Caco-2 (cell line): Measurements from ENCODE around the gene ACAD10. TPM values are rescaled to one million over a fixed set of nuclear protein-coding genes. Genes with fewer than 3 reads are reported as not detected.
A peak's percentile ranks its signal among the peaks of the same experiment; 100 is the strongest.

Experiments
- BruUV-seq: library from RNA; stranded (reverse); fragments of 400-500 nt; replicated peaks from 2 replicates; lab custom pipeline; 2021; lab: Mats Ljungman, UMichigan
- CTCF ChIA-PET: fragments of 300-600 bp; sonication (Branson Sonifier 250); formaldehyde crosslinking; loops from one replicate; lab custom pipeline; 2022; ENCODE audit warnings: antibody characterized with exemption; lab: Charles Lee
- POLR2A ChIA-PET: fragments of 300-600 bp; sonication (Branson Sonifier 250); formaldehyde crosslinking; loops from one replicate; lab custom pipeline; 2022; ENCODE audit warnings: antibody characterized with exemption; lab: Charles Lee
- DNase-seq, 2 experiments: peaks; one replicate each; pipeline versions ENCODE4 v3.0.0 to v3.0.0-alpha.2; 2020 to 2022
- H3K27me3 ChIP-seq: replicated peaks from 2 replicates; pipeline ENCODE4 v1.6.0; 2011; ENCODE audit warnings: low read length; ENCODE audit not compliant: control insufficient read depth, insufficient read depth
- H3K36me3 ChIP-seq: 2 replicates; pipeline ENCODE4 v1.5.1; 2011; ENCODE audit warnings: low read length; ENCODE audit not compliant: control insufficient read depth, insufficient read depth
- H3K4me1 ChIP-seq: fragments of 250-450 bp; sonication (Bioruptor Pico); 2 replicates; pipeline ENCODE4 v1.5.1; 2020; ENCODE audit warnings: mild to moderate bottlenecking
- H3K4me3 ChIP-seq: 2 replicates; pipeline ENCODE4 v1.5.1; 2011; ENCODE audit warnings: low read depth, mild to moderate bottlenecking, control low read depth, low read length
- H3K9me3 ChIP-seq: fragments of 250-450 bp; sonication (Bioruptor Pico); 2 replicates; pipeline ENCODE4 v1.5.1; 2020; ENCODE audit warnings: mild to moderate bottlenecking, moderate library complexity
- H3K27ac Mint-ChIP-seq: one replicate; pipeline ENCODE4 v1.8.0; 2022; ENCODE audit warnings: mixed read lengths; ENCODE audit not compliant: unreplicated experiment
- H3K27me3 Mint-ChIP-seq: one replicate; pipeline ENCODE4 v1.8.0; 2022; ENCODE audit warnings: mixed read lengths; ENCODE audit not compliant: insufficient read depth, unreplicated experiment
- H3K36me3 Mint-ChIP-seq: one replicate; pipeline ENCODE4 v1.8.0; 2022; ENCODE audit warnings: mild to moderate bottlenecking, mixed read lengths; ENCODE audit not compliant: insufficient read depth, unreplicated experiment
- H3K4me1 Mint-ChIP-seq: one replicate; pipeline ENCODE4 v1.8.0; 2022; ENCODE audit warnings: low read depth, mixed read lengths; ENCODE audit not compliant: unreplicated experiment
- H3K4me3 Mint-ChIP-seq: one replicate; pipeline ENCODE4 v1.8.0; 2022; ENCODE audit warnings: mild to moderate bottlenecking, moderate library complexity, mixed read lengths; ENCODE audit not compliant: unreplicated experiment
- H3K9me3 Mint-ChIP-seq: one replicate; pipeline ENCODE4 v1.8.0; 2022; ENCODE audit warnings: mixed read lengths; ENCODE audit not compliant: unreplicated experiment
- intact Hi-C: fragments of 100-400 bp; cut with micrococcal nuclease; formaldehyde crosslinking; loops from one replicate; pipeline ENCODE4 v1.10.0; 2022; ENCODE audit not compliant: unreplicated experiment
- total RNA-seq: library from RNA; stranded (reverse); gene quantifications from 2 replicates; pipeline ENCODE4 v1.2.3, GENCODE V29; 2022
- TF ChIP-seq, protein P1 (sequence below), 2 experiments: fragments of 200-600 bp in 1 of 2; IDR thresholded peaks; 1 replicate in 1 of 2; 2 replicates in 1 of 2; pipeline versions ENCODE4 v1.5.1 to v1.8.0; 2011 to 2022; ENCODE audit warnings: antibody characterized with exemption in 1 of 2, control low read depth in 1 of 2, inconsistent platforms in 1 of 2, low read depth in 1 of 2, low read length in 1 of 2, mild to moderate bottlenecking in 1 of 2, moderate library complexity in 1 of 2; ENCODE audit not compliant: insufficient read depth in 1 of 2, severe bottlenecking in 1 of 2, unreplicated experiment in 1 of 2

ACAD10 gene
- total RNA-seq, 1 experiment from 2014 or later: 19.0 TPM

GRCh38 chr12:111664499-111664898, 21.4 kb upstream of the ACAD10 start:
- Mint-ChIP-seq H3K27ac (no peak overlapping the region), H3K4me3 (no peak overlapping the region), H3K9me3 (no peaks in the 10 kb centered on the region), H3K27me3 (no peaks in the 10 kb centered on the region), H3K36me3 (peaks cover 51% of the 10 kb centered on the region), H3K4me1 (no peaks in the 10 kb centered on the region)
- ChIA-PET POLR2A (interaction anchor here (0.6 kb wide), 1 partner anchor 1045 kb away, joined by 3 read pairs; no protein-coding TSS in a partner anchor), CTCF (no interaction called here)
- TF ChIP-seq, protein P1, sequence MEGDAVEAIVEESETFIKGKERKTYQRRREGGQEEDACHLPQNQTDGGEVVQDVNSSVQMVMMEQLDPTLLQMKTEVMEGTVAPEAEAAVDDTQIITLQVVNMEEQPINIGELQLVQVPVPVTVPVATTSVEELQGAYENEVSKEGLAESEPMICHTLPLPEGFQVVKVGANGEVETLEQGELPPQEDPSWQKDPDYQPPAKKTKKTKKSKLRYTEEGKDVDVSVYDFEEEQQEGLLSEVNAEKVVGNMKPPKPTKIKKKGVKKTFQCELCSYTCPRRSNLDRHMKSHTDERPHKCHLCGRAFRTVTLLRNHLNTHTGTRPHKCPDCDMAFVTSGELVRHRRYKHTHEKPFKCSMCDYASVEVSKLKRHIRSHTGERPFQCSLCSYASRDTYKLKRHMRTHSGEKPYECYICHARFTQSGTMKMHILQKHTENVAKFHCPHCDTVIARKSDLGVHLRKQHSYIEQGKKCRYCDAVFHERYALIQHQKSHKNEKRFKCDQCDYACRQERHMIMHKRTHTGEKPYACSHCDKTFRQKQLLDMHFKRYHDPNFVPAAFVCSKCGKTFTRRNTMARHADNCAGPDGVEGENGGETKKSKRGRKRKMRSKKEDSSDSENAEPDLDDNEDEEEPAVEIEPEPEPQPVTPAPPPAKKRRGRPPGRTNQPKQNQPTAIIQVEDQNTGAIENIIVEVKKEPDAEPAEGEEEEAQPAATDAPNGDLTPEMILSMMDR (IDR thresholded peaks at IDR 0.05; ENCODE audit: insufficient read depth in 1 of 2, low read depth in 1 of 2, low read length in 1 of 2, severe bottlenecking in 1 of 2, unreplicated experiment in 1 of 2): peak in 1 of 2 experiments; percentile 4
- Histone ChIP-seq H3K4me3 (no peak overlapping the region), H3K27me3 (no peaks in the 10 kb centered on the region), H3K9me3 (no peaks in the 10 kb centered on the region), H3K4me1 (no peaks in the 10 kb centered on the region), H3K36me3 (no peaks in the 10 kb centered on the region)
- intact Hi-C loops: loop anchor here (1.0 kb wide), 1 partner anchor 9 kb away; no protein-coding TSS in a partner anchor
- no peak for DNase-seq
- BruUV-seq: no TSS peak

GRCh38 chr12:111664961-111665865, 20.6 kb upstream of the ACAD10 start:
- Mint-ChIP-seq H3K4me1 (no peaks in the 10 kb centered on the region), H3K9me3 (no peaks in the 10 kb centered on the region), H3K27ac (no peak overlapping the region), H3K4me3 (no peak overlapping the region), H3K27me3 (no peaks in the 10 kb centered on the region), H3K36me3 (peaks cover 51% of the 10 kb centered on the region)
- no peaks in the 10 kb centered on the region for H3K4me1 ChIP-seq
- no peaks in the 10 kb centered on the region; the same call in 1 of the 2 replicates for H3K36me3 ChIP-seq
- DNase-seq: no peak
- H3K9me3 ChIP-seq: no peaks in the 10 kb centered on the region
- CTCF ChIA-PET: no interaction called here
- intact Hi-C loops: loop anchor here (1.0 kb wide), 1 partner anchor 8 kb away; no protein-coding TSS in a partner anchor
- no peaks in the 10 kb centered on the region for H3K27me3 ChIP-seq
- POLR2A ChIA-PET: no interaction called here
- BruUV-seq: no TSS peak
- TF ChIP-seq, protein P1 (IDR thresholded peaks at IDR 0.05; ENCODE audit: insufficient read depth in 1 of 2, low read depth in 1 of 2, low read length in 1 of 2, severe bottlenecking in 1 of 2, unreplicated experiment in 1 of 2): no peak
- no peak overlapping the region for H3K4me3 ChIP-seq

- Mint-ChIP-seq H3K9me3 (no peaks in the 10 kb centered on the region), H3K27ac (no peak overlapping the region), H3K36me3 (peaks cover 61% of the 10 kb centered on the region), H3K27me3 (no peaks in the 10 kb centered on the region), H3K4me1 (no peaks in the 10 kb centered on the region), H3K4me3 (no peak overlapping the region)
- Histone ChIP-seq H3K4me1 (no peaks in the 10 kb centered on the region), H3K4me3 (no peak overlapping the region), H3K9me3 (no peaks in the 10 kb centered on the region), H3K36me3 (peaks cover 1% of the 10 kb centered on the region), H3K27me3 (no peaks in the 10 kb centered on the region)
- BruUV-seq: no TSS peak
- intact Hi-C loops: loop anchor here (1.0 to 5.0 kb wide), 2 partner anchors 9 to 76 kb away; partner anchors contain the start of gene ATXN2
- TF ChIP-seq, protein P1 (IDR thresholded peaks at IDR 0.05; ENCODE audit: insufficient read depth in 1 of 2, low read depth in 1 of 2, low read length in 1 of 2, severe bottlenecking in 1 of 2, unreplicated experiment in 1 of 2): no peak
- DNase-seq: no peak
- CTCF ChIA-PET: no interaction called here
- POLR2A ChIA-PET: no interaction called here
Measured at GRCh38 chr12:111672822-111673381, 13.0 kb upstream of the ACAD10 start.
